Right lobe of liver (tissue), 6 donors: ENCODE data around the gene ZNF692. TPM values are rescaled to one million over a fixed set of nuclear protein-coding genes. Genes with fewer than 3 reads are reported as not detected.
A peak's percentile ranks its signal among the peaks of the same experiment; 100 is the strongest.

Experiments
- ATAC-seq, 4 donors: fragments of 200-7000 bp; cut with Tn5 transposase; one replicate each; pipeline ENCODE4 v1.9.1; 2020; ENCODE audit warnings: mild to moderate bottlenecking in 4 of 4, moderate library complexity in 4 of 4
- DNase-seq, 3 donors: peaks; one replicate each; pipeline ENCODE4 v3.0.0-alpha.2; 2020
- H3K27ac ChIP-seq, 3 donors: fragments of 200-600 bp; one replicate each; pipeline ENCODE4 v1.8.0; 2022
- H3K27me3 ChIP-seq, 2 donors: fragments of 200-600 bp; one replicate each; pipeline ENCODE4 v1.8.0; 2022
- H3K36me3 ChIP-seq, 4 donors: fragments of 200-600 bp; sonication (generic) in 1 of 4; one replicate each; pipeline versions ENCODE4 v1.5.1 to v1.8.0; 2017 to 2022; ENCODE audit warnings: control low read depth in 1 of 4
- H3K4me1 ChIP-seq, 4 donors: fragments of 200-600 bp; sonication (generic) in 1 of 4; one replicate each; pipeline versions ENCODE4 v1.5.1 to v1.8.0; 2017 to 2022; ENCODE audit warnings: control low read depth in 1 of 4
- H3K4me3 ChIP-seq, 3 donors: fragments of 200-600 bp; one replicate each; pipeline ENCODE4 v1.8.0; 2022
- H3K9me3 ChIP-seq, 4 donors: fragments of 200-600 bp; sonication (generic) in 1 of 4; one replicate each; pipeline versions ENCODE4 v1.5.1 to v1.8.0; 2017 to 2022; ENCODE audit warnings: control low read depth in 1 of 4
- POLR2A ChIP-seq: fragments of 450-650 bp; IDR thresholded peaks from one replicate; pipeline ENCODE4 v1.6.1; 2017; ENCODE audit warnings: antibody characterized with exemption, mild to moderate bottlenecking
- WGBS: methylation state at CpG from one replicate; pipeline ENCODE4 v1.1.6; 2018; ENCODE audit warnings: low coverage, low lambda C conversion rate; ENCODE audit not compliant: insufficient coverage; ENCODE audit errors: missing lambda C conversion rate; 5-methylcytosine and 5-hydroxymethylcytosine counted together
- intact Hi-C, 2 donors: fragments of 100-400 bp; cut with DNase I; formaldehyde crosslinking; loops; one replicate each; pipeline versions ENCODE4 v1.11.2 to v1.14.1; 2022
- total RNA-seq, 6 experiments: library from RNA; depleted of rRNA in 2 of 6; stranded (reverse); fragments of >200 nt in 2 of 6; fragmentation: NEBNext Ultra II Directional in 3 of 6; extraction: Animal tissue kit (Norgen Biotek cat#: 25700) in 3 of 6; gene quantifications; one replicate each; pipeline versions ENCODE4 v1.1.0 to v1.2.4, GENCODE V29; 2016 to 2023
- TF ChIP-seq, protein P1 (sequence below), 4 donors: fragments of 200-600 bp in 3 of 4; fragments of 450-650 bp in 1 of 4; IDR thresholded peaks; one replicate each; pipeline versions ENCODE4 v1.5.1 to v1.8.0; 2016 to 2022; ENCODE audit warnings: antibody characterized with exemption in 4 of 4, mild to moderate bottlenecking in 2 of 4
- donor health status: DM: no; HTN: yes; CAD: no.
- donor health status: DM: no; HTN: no; CAD: no.
- donor health status: DM: no; HTN: no; CAD: no.
- donor health status: DM: no; HTN: yes; CAD: no.
- donor health status: DM: no; HTN: yes; CAD: no.

The ZNF692 gene
- total RNA-seq, 6 experiments from 2014 or later = 12.2 to 18.3 (median 16.7) TPM

DNA sequence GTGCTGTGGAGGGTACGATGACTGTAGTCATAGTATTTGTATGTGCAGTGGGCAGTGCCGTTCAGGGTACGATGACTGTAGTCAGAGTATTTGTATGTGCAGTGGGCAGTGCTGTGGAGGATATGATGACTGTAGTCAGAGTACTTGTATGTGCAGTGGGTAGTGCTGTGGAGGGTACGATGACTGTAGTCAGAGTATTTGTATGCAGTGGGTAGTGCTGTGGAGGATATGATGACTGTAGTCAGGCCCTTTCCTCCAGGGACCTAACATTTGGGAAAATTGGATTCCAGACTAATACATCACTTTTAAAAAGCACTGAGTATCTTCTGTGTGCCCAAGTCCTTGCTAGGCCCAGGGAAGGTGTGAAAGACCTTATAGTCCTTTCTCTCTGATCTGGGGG is 17.9 kb downstream of the ZNF692 start:
- peaks cover 0 to 16% (median 5%) of the 10 kb centered on the region in 4 donors for H3K36me3 ChIP-seq
- no peaks in the 10 kb centered on the region for H3K27me3 ChIP-seq
- intact Hi-C loops = no loop called here
- DNase-seq (no peak), ATAC-seq (no peak)
- H3K27ac ChIP-seq = no peak overlapping the region
- no peaks in the 10 kb centered on the region for H3K9me3 ChIP-seq
- 87% methylated on average over 4 of the region's 4 CpGs for WGBS
- TF ChIP-seq, protein P1, sequence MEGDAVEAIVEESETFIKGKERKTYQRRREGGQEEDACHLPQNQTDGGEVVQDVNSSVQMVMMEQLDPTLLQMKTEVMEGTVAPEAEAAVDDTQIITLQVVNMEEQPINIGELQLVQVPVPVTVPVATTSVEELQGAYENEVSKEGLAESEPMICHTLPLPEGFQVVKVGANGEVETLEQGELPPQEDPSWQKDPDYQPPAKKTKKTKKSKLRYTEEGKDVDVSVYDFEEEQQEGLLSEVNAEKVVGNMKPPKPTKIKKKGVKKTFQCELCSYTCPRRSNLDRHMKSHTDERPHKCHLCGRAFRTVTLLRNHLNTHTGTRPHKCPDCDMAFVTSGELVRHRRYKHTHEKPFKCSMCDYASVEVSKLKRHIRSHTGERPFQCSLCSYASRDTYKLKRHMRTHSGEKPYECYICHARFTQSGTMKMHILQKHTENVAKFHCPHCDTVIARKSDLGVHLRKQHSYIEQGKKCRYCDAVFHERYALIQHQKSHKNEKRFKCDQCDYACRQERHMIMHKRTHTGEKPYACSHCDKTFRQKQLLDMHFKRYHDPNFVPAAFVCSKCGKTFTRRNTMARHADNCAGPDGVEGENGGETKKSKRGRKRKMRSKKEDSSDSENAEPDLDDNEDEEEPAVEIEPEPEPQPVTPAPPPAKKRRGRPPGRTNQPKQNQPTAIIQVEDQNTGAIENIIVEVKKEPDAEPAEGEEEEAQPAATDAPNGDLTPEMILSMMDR (IDR thresholded peaks at IDR 0.05) = no peak
- no peak for TF ChIP-seq POLR2A
- peaks cover 0 to 17% (median 4%) of the 10 kb centered on the region in 4 donors for H3K4me1 ChIP-seq
- H3K4me3 ChIP-seq = no peak overlapping the region

DNA sequence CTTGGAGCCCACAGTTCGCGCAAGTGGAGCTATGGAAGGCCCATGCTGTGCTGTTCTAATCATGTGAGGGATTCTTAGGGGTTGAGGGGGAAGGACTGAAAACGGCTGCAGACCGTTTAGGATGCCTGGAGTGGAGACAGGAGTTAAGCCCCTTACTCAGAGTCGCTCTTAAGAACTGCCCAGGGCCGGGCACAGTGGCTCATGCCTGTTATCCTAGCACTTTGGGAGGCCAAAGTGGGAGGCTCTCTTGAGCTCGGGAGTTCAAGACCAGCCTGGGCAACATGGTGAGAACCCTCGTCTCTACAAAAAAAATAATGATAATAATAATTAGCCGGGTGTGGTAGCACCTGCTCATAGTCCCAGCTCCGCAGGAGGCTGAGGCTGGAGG is 19.7 kb downstream of the ZNF692 start:
- Histone ChIP-seq H3K9me3 (no peaks in the 10 kb centered on the region), H3K4me1 (peaks cover 0 to 17% (median 4%) of the 10 kb centered on the region in 4 donors), H3K36me3 (peaks cover 0 to under 1% (median 0%) of the 10 kb centered on the region in 4 donors), H3K4me3 (peak overlapping the region; percentile 83 to 95 (median 85)), H3K27me3 (no peaks in the 10 kb centered on the region), H3K27ac (peak overlapping the region; percentile 99 to 100 (median 99))
- DNase-seq (no peak), ATAC-seq (no peak)
- TF ChIP-seq, protein P1 (IDR thresholded peaks at IDR 0.05) = no peak
- no peak for TF ChIP-seq POLR2A
- WGBS = 15% methylated on average over 10 of the region's 10 CpGs
- intact Hi-C loops = no loop called here

DNA sequence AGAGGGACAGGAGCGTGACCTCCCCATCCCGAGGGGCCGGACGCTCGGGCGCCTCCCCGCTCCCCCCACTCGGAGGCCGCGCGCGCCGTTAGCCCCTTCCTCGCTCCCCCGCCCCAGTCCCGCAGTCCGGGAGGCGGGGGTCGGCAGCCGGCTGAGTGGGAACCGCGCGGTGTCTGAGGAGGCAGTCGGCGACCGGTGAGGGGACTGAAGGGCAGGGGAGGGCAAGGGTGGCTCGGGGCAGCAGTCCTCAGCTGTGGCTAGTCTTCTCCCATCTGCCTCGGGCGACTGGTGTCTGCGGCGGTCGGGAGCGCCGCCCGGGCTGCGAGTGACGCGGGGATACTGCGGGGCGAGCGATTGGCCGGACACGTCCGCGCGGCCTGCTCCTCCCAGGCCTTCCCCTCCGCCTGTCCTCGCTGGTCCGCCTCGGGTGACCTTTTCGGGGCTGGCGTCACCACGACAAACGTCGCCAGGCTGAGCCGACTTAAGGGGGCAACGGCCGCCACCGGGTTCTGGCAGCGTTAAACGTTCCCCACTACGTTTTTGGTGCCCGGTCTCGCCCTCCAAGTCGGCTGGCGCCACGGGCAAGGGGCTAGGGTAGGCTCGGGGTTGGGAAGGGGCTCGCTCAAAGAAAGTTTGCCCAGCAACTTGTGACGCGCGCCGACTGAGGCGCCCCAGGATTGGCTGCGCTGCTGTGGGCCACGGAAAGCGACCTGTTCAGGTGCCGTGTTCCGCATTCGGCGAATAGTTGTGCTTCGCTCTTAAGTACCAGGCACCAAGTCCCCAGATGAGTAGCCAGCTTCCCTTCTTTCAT is 20.3 kb downstream of the ZNF692 start:
- Histone ChIP-seq H3K9me3 (no peaks in the 10 kb centered on the region), H3K27ac (peak overlapping the region; percentile 99 to 100 (median 99)), H3K27me3 (no peaks in the 10 kb centered on the region), H3K36me3 (no peaks in the 10 kb centered on the region), H3K4me3 (peak overlapping the region; percentile 83 to 95 (median 85)), H3K4me1 (peaks cover 0 to 17% (median 4%) of the 10 kb centered on the region in 4 donors)
- intact Hi-C loops = no loop called here
- 0% methylated on average over 6 of the region's 82 CpGs for WGBS
- TF ChIP-seq, protein P1 (IDR thresholded peaks at IDR 0.05) = no peak
- peak; percentile 98 for TF ChIP-seq POLR2A
- peak; percentile 93 to 97 (median 95) for DNase-seq
- peak; percentile 80 to 88 (median 86) for ATAC-seq

DNA sequence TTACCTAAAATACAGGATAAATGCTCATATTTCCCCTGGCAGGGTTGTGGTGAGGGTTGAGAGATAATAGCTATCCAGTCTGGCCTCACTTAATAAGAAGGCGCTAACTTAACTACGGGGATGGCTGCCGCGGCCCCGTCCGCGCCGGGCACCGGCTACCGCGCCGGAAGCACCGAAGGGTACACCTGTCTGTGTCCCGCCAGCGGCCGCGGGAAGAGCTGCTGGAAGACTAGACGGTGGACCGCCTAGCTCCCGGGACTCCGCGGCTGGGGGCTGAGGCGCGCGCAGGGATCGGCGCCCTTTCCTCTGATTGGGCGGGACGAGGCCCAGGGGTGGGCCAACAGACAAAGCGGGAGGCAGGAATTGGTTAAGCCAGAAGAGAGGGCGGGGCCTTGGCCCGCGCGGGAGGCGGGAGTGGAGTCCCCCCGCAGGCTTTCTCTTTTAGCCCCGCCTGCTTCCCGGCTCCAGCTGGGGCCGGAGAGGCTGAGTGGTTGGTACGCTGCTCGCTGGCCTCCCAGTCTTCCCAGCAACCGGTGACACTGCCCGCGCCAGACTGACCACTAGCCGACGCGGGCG is 21.0 kb downstream of the ZNF692 start, which contains the start of gene ZNF672:
Gene ZNF672 (plus strand): TSS at position 444 of the 576 bp plus-strand sequence. CDS start 9,051 bp downstream, outside the sequence.
- peak within 1 kb of the TSS; percentile 83 to 95 (median 85) for H3K4me3 ChIP-seq
- TF ChIP-seq POLR2A = peak; percentile 35
- TF ChIP-seq, protein P1 (IDR thresholded peaks at IDR 0.05) = no peak
- intact Hi-C loops = no loop called here
- no peaks in the 10 kb centered on the region for H3K36me3 ChIP-seq
- 0% methylated on average over 8 of the region's 48 CpGs for WGBS
- no peaks in the 10 kb centered on the region for H3K27me3 ChIP-seq
- peak; percentile 89 to 95 (median 91) for ATAC-seq
- DNase-seq = peak; percentile 99
- peak within 1 kb of the TSS; percentile 99 to 100 (median 99) for H3K27ac ChIP-seq
- H3K4me1 ChIP-seq = peaks cover 0 to 17% (median 4%) of the 10 kb centered on the region in 4 donors
- no peaks in the 10 kb centered on the region for H3K9me3 ChIP-seq
